HFFc6 (cell line): ENCODE data around the gene PSMA1. TPM values are rescaled to one million over a fixed set of nuclear protein-coding genes. Genes with fewer than 3 reads are reported as not detected.

Experiments used
- DNase-seq: peaks from one replicate; pipeline ENCODE4 v3.0.0-alpha.2; 2018
- H3K27ac Mint-ChIP-seq: 2 replicates; pipeline ENCODE4 v1.8.0; 2020; ENCODE audit warnings: mild to moderate bottlenecking, mixed read lengths
- H3K27me3 Mint-ChIP-seq: 2 replicates; pipeline ENCODE4 v1.8.0; 2021; ENCODE audit warnings: mild to moderate bottlenecking, moderate library complexity, mixed read lengths; ENCODE audit not compliant: insufficient read depth
- H3K36me3 Mint-ChIP-seq: 2 replicates; pipeline ENCODE4 v1.8.0; 2021; ENCODE audit warnings: low read depth, mixed read lengths
- H3K4me1 Mint-ChIP-seq: 2 replicates; pipeline ENCODE4 v1.8.0; 2020; ENCODE audit warnings: low read depth, mixed read lengths
- H3K4me3 Mint-ChIP-seq: 2 replicates; pipeline ENCODE4 v1.8.0; 2020; ENCODE audit warnings: mild to moderate bottlenecking, moderate library complexity, mixed read lengths
- H3K9me3 Mint-ChIP-seq: 2 replicates; pipeline ENCODE4 v1.8.0; 2020; ENCODE audit warnings: mild to moderate bottlenecking, mixed read lengths
- CTCF ChIP-seq: fragments of 200-600 bp; sonication (generic); IDR thresholded peaks from 2 replicates; pipeline ENCODE4 v1.5.0; 2021; ENCODE audit warnings: antibody characterized with exemption, mild to moderate bottlenecking
- total RNA-seq, 6 experiments: library from RNA; stranded (reverse); fragmentation: NEBNext Ultra II Directional; extraction: Animal tissue kit (Norgen Biotek cat#: 25700); gene quantifications; 2 replicates in 1 of 6; 3 replicates in 5 of 6; pipeline ENCODE4 v1.2.3, GENCODE V29; 2021

Gene PSMA1
- total RNA-seq, 6 experiments from 2014 or later, result 158 to 193 (median 173) TPM

- no peaks in the 10 kb centered on the region for H3K4me1 Mint-ChIP-seq
- H3K4me3 Mint-ChIP-seq, result no peak overlapping the region
- peaks cover 9% of the 10 kb centered on the region for H3K27me3 Mint-ChIP-seq
- H3K36me3 Mint-ChIP-seq, result no peaks in the 10 kb centered on the region
- H3K9me3 Mint-ChIP-seq, result no peaks in the 10 kb centered on the region
- TF ChIP-seq CTCF, result no peak
- no peak overlapping the region for H3K27ac Mint-ChIP-seq
- no peak for DNase-seq
Measured at GRCh38 chr11:14555818-14556217, 35.6 kb upstream of the PSMA1 start.

GRCh38 chr11:14554959-14555358 lies 34.8 kb upstream of the PSMA1 start:
- peaks cover 11% of the 10 kb centered on the region for H3K27me3 Mint-ChIP-seq
- no peak overlapping the region for H3K27ac Mint-ChIP-seq
- H3K9me3 Mint-ChIP-seq, result no peaks in the 10 kb centered on the region
- no peaks in the 10 kb centered on the region for H3K4me1 Mint-ChIP-seq
- no peak overlapping the region for H3K4me3 Mint-ChIP-seq
- H3K36me3 Mint-ChIP-seq, result no peaks in the 10 kb centered on the region
- no peak for DNase-seq
- TF ChIP-seq CTCF, result no peak

GRCh38 chr11:14552089-14552488 lies 31.9 kb upstream of the PSMA1 start:
- no peak for TF ChIP-seq CTCF
- H3K27ac Mint-ChIP-seq, result no peak overlapping the region
- DNase-seq, result no peak
- H3K27me3 Mint-ChIP-seq, result peaks cover 6% of the 10 kb centered on the region
- no peaks in the 10 kb centered on the region for H3K9me3 Mint-ChIP-seq
- no peaks in the 10 kb centered on the region for H3K4me1 Mint-ChIP-seq
- H3K36me3 Mint-ChIP-seq, result no peaks in the 10 kb centered on the region
- no peak overlapping the region for H3K4me3 Mint-ChIP-seq

- Mint-ChIP-seq H3K4me3 (no peak overlapping the region), H3K9me3 (no peaks in the 10 kb centered on the region), H3K27ac (no peak overlapping the region), H3K36me3 (no peaks in the 10 kb centered on the region), H3K4me1 (no peaks in the 10 kb centered on the region), H3K27me3 (peaks cover 5% of the 10 kb centered on the region)
- TF ChIP-seq CTCF, result no peak
- DNase-seq, result no peak
Measured at GRCh38 chr11:14551380-14551779, 31.2 kb upstream of the PSMA1 start.

GRCh38 chr11:14549891-14550290 lies 29.7 kb upstream of the PSMA1 start:
- TF ChIP-seq CTCF, result no peak
- DNase-seq, result no peak
- no peaks in the 10 kb centered on the region for H3K9me3 Mint-ChIP-seq
- no peaks in the 10 kb centered on the region for H3K36me3 Mint-ChIP-seq
- no peak overlapping the region for H3K27ac Mint-ChIP-seq
- H3K27me3 Mint-ChIP-seq, result peaks cover 5% of the 10 kb centered on the region
- no peak overlapping the region for H3K4me3 Mint-ChIP-seq
- H3K4me1 Mint-ChIP-seq, result no peaks in the 10 kb centered on the region

GRCh38 chr11:14547440-14547839 lies 27.3 kb upstream of the PSMA1 start:
- Mint-ChIP-seq H3K4me1 (no peaks in the 10 kb centered on the region), H3K36me3 (no peaks in the 10 kb centered on the region), H3K27ac (no peak overlapping the region), H3K27me3 (peaks cover 12% of the 10 kb centered on the region), H3K4me3 (no peak overlapping the region), H3K9me3 (no peaks in the 10 kb centered on the region)
- TF ChIP-seq CTCF, result no peak
- no peak for DNase-seq
